PC-3 (cell line): ENCODE data around the gene VWC2. TPM values are rescaled to one million over a fixed set of nuclear protein-coding genes. Genes with fewer than 3 reads are reported as not detected.

Experiments used
- ATAC-seq: fragments of 200-7000 bp; cut with Tn5 transposase; 2 replicates; pipeline ENCODE4 v1.9.1; 2020; ENCODE audit warnings: mild to moderate bottlenecking, moderate library complexity
- BruUV-seq: library from RNA; stranded (reverse); fragments of 400-500 nt; replicated peaks from 2 replicates; lab custom pipeline; 2021; lab: Mats Ljungman, UMichigan
- CTCF ChIA-PET: fragments of 300-600 bp; sonication (Branson Sonifier 250); formaldehyde crosslinking; loops from one replicate; lab custom pipeline; 2022; ENCODE audit warnings: antibody characterized with exemption; lab: Charles Lee
- POLR2A ChIA-PET: fragments of 300-600 bp; sonication (Branson Sonifier 250); formaldehyde crosslinking; loops from one replicate; lab custom pipeline; 2022; ENCODE audit warnings: antibody characterized with exemption; ENCODE audit not compliant: unreplicated experiment; lab: Charles Lee
- DNase-seq: peaks from one replicate; pipeline ENCODE4 v3.0.0-alpha.2; 2015
- H2AFZ ChIP-seq: fragments of 300-600 bp; sonication (generic); 2 replicates; pipeline ENCODE4 v1.6.0; 2016; ENCODE audit warnings: antibody characterized with exemption, low read length
- H3F3A ChIP-seq: fragments of 300-600 bp; sonication (generic); one replicate; pipeline ENCODE4 v1.6.0; 2017; ENCODE audit warnings: antibody characterized with exemption, low read length, control low read depth, mild to moderate bottlenecking; ENCODE audit not compliant: unreplicated experiment
- H3K27ac ChIP-seq: fragments of 300-600 bp; sonication (generic); 2 replicates; pipeline ENCODE4 v1.5.1; 2016; ENCODE audit warnings: mild to moderate bottlenecking, low read length
- H3K27me3 ChIP-seq: fragments of 300-600 bp; sonication (generic); 2 replicates; pipeline ENCODE4 v1.6.1; 2016; ENCODE audit warnings: low read length, mixed read lengths
- H3K36me3 ChIP-seq: fragments of 300-600 bp; sonication (generic); 2 replicates; pipeline ENCODE4 v1.6.1; 2016; ENCODE audit warnings: low read depth, mixed run types, low read length, mixed read lengths
- H3K4me1 ChIP-seq: fragments of 300-600 bp; sonication (generic); 2 replicates; pipeline ENCODE4 v1.5.1; 2016; ENCODE audit warnings: low read length; ENCODE audit not compliant: insufficient read depth
- H3K4me2 ChIP-seq: fragments of 300-600 bp; sonication (generic); 2 replicates; pipeline ENCODE4 v1.6.0; 2016; ENCODE audit warnings: low read length
- H3K4me3 ChIP-seq: fragments of 300-600 bp; sonication (generic); 2 replicates; pipeline ENCODE4 v1.5.1; 2016; ENCODE audit warnings: mild to moderate bottlenecking, low read length, mixed read lengths
- H3K79me2 ChIP-seq: fragments of 300-600 bp; sonication (generic); 2 replicates; pipeline ENCODE4 v1.6.1; 2017; ENCODE audit warnings: low read length, mixed read lengths
- H3K9ac ChIP-seq: fragments of 300-600 bp; sonication (generic); 2 replicates; pipeline ENCODE4 v1.6.0; 2016; ENCODE audit warnings: mild to moderate bottlenecking, low read length
- H3K9me2 ChIP-seq: fragments of 300-600 bp; sonication (generic); replicated peaks from 2 replicates; pipeline ENCODE4 v1.6.1; 2016; ENCODE audit warnings: mixed run types, low read length, mixed read lengths
- H3K9me3 ChIP-seq: fragments of 300-600 bp; sonication (generic); 2 replicates; pipeline ENCODE4 v1.6.1; 2016; ENCODE audit warnings: low read length, mixed read lengths
- H4K20me1 ChIP-seq: fragments of 300-600 bp; sonication (generic); 2 replicates; pipeline ENCODE4 v1.6.1; 2016; ENCODE audit warnings: low read length, mixed read lengths
- EZH2 ChIP-seq: fragments of 300-600 bp; sonication (generic); IDR thresholded peaks from one replicate; pipeline ENCODE4 v1.6.1; 2017; ENCODE audit warnings: antibody characterized with exemption, mild to moderate bottlenecking, low read length; ENCODE audit not compliant: unreplicated experiment
- EZH2phosphoT487 ChIP-seq: fragments of 300-600 bp; sonication (generic); IDR thresholded peaks from 2 replicates; pipeline ENCODE4 v1.6.1; 2018; ENCODE audit warnings: mild to moderate bottlenecking, antibody characterized with exemption, low read length, borderline replicate concordance
- intact Hi-C: fragments of 100-400 bp; cut with micrococcal nuclease; formaldehyde crosslinking; loops from 2 replicates; pipeline ENCODE4 v1.9.0; 2023
- total RNA-seq: library from RNA; depleted of rRNA; stranded (reverse); fragments of >200 nt; gene quantifications from 2 replicates; pipeline ENCODE4 v1.2.3, GENCODE V29; 2014
- TF ChIP-seq, protein P1 (sequence below): fragments of 300-600 bp; sonication (generic); conservative IDR thresholded peaks from 2 replicates; pipeline ENCODE4 v1.5.1; 2017; ENCODE audit warnings: antibody characterized with exemption, low read depth, mild to moderate bottlenecking, low read length

The VWC2 gene
- total RNA-seq, 1 experiment from 2014 or later: not detected

DNA sequence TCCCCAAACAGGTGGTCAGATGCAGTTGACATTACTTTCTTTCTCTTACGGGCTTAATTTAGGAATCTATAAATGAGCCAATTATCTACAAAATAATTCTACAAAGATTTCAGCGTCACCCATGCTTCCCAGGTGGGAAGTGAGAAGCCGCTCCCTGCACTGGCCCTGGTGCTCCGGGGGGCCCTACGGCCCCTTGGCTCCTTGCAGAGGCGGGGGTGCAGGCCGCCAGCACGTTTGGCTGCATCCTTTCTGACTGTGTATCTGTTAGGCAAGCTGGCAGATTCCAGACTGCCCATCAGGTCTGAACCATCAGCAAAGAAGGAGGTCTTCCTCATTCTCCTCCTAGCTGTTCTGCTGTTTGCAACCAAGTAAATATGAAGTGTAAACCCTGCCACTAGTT, 16.3 kb downstream of the VWC2 start:
- no TSS peak for BruUV-seq
- Histone ChIP-seq H3K79me2 (no peaks in the 10 kb centered on the region), H3K4me2 (no peak overlapping the region), H3K36me3 (no peaks in the 10 kb centered on the region), H4K20me1 (no peaks in the 10 kb centered on the region), H2AFZ (no peak overlapping the region), H3K4me1 (no peaks in the 10 kb centered on the region), H3K9me3 (no peaks in the 10 kb centered on the region), H3K9ac (no peak overlapping the region), H3F3A (no peaks in the 10 kb centered on the region), H3K9me2 (no peaks in the 10 kb centered on the region), H3K4me3 (no peak overlapping the region), H3K27me3 (peaks cover 34% of the 10 kb centered on the region), H3K27ac (no peak overlapping the region)
- ChIA-PET CTCF (no interaction called here), POLR2A (no interaction called here)
- intact Hi-C loops: no loop called here
- TF ChIP-seq EZH2phosphoT487: no peak
- TF ChIP-seq EZH2: no peak
- TF ChIP-seq, protein P1, sequence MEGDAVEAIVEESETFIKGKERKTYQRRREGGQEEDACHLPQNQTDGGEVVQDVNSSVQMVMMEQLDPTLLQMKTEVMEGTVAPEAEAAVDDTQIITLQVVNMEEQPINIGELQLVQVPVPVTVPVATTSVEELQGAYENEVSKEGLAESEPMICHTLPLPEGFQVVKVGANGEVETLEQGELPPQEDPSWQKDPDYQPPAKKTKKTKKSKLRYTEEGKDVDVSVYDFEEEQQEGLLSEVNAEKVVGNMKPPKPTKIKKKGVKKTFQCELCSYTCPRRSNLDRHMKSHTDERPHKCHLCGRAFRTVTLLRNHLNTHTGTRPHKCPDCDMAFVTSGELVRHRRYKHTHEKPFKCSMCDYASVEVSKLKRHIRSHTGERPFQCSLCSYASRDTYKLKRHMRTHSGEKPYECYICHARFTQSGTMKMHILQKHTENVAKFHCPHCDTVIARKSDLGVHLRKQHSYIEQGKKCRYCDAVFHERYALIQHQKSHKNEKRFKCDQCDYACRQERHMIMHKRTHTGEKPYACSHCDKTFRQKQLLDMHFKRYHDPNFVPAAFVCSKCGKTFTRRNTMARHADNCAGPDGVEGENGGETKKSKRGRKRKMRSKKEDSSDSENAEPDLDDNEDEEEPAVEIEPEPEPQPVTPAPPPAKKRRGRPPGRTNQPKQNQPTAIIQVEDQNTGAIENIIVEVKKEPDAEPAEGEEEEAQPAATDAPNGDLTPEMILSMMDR: no peak
- ATAC-seq (no peak), DNase-seq (no peak)

DNA sequence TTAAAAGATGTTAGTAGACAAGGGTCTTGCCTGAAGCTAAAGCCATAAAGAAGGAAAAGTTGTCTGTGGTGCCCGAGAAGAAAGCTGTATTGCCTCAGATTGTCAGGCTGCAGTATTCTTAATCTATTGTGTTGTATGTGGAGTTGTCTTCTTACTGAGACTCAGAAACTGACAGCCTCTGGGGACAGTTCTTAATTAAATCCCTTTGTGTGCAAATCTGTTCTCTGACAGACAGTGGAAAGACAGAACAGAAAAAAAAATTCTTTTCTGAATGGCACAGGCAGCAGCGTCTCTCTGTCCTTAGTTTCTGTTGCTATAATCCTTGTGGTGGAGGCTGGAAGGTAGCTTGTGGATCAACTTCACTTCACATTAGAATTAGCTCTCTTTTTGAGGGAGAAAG, 16.8 kb downstream of the VWC2 start:
- CTCF ChIA-PET: interaction anchor here (0.6 kb wide), 1 partner anchor 1384 kb away, joined by 3 read pairs; no protein-coding TSS in a partner anchor
- BruUV-seq: no TSS peak
- no peaks in the 10 kb centered on the region for H3K36me3 ChIP-seq

More for the DNA sequence above, 16.8 kb downstream of the VWC2 start:
- Histone ChIP-seq H3K9ac (no peak overlapping the region), H3K9me3 (no peaks in the 10 kb centered on the region), H3K4me3 (no peak overlapping the region), H3K27me3 (peaks cover 34% of the 10 kb centered on the region), H3K4me1 (no peaks in the 10 kb centered on the region), H4K20me1 (no peaks in the 10 kb centered on the region), H3K27ac (no peak overlapping the region), H3K9me2 (no peaks in the 10 kb centered on the region), H3F3A (no peaks in the 10 kb centered on the region), H3K4me2 (no peak overlapping the region), H2AFZ (no peak overlapping the region), H3K79me2 (no peaks in the 10 kb centered on the region)
- ATAC-seq: no peak
- POLR2A ChIA-PET: no interaction called here
- intact Hi-C loops: no loop called here
- no peak for DNase-seq
- no peak for TF ChIP-seq EZH2
- TF ChIP-seq, protein P1: no peak
- TF ChIP-seq EZH2phosphoT487: no peak
